Measurements from ENCODE around the gene FIBP.

Gene FIBP

GRCh38 chr11:65880027-65880426 is 8.2 kb downstream of the FIBP start:
- TF ChIP-seq, protein P1, sequence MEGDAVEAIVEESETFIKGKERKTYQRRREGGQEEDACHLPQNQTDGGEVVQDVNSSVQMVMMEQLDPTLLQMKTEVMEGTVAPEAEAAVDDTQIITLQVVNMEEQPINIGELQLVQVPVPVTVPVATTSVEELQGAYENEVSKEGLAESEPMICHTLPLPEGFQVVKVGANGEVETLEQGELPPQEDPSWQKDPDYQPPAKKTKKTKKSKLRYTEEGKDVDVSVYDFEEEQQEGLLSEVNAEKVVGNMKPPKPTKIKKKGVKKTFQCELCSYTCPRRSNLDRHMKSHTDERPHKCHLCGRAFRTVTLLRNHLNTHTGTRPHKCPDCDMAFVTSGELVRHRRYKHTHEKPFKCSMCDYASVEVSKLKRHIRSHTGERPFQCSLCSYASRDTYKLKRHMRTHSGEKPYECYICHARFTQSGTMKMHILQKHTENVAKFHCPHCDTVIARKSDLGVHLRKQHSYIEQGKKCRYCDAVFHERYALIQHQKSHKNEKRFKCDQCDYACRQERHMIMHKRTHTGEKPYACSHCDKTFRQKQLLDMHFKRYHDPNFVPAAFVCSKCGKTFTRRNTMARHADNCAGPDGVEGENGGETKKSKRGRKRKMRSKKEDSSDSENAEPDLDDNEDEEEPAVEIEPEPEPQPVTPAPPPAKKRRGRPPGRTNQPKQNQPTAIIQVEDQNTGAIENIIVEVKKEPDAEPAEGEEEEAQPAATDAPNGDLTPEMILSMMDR (conservative IDR thresholded peaks at IDR 0.05; ENCODE audit: low read depth, low read length): no peak
- H3K79me2 ChIP-seq (ENCODE audit: insufficient read depth, low read depth): no peaks in the 10 kb centered on the region
- H2AFZ ChIP-seq (ENCODE audit: low read depth): no peak overlapping the region
- H3K27me3 ChIP-seq (ENCODE audit: insufficient read depth, low read depth): no peaks in the 10 kb centered on the region
- no peak overlapping the region for H3K9ac ChIP-seq
- H3K4me1 ChIP-seq (ENCODE audit: low read depth, poor library complexity, severe bottlenecking): peaks cover 9% of the 10 kb centered on the region
- no peak overlapping the region for H3K4me3 ChIP-seq (IDR thresholded peaks at IDR 0.05; ENCODE audit: insufficient read depth, low read depth, low read length)
- no peak overlapping the region for H3K27ac ChIP-seq
- H4K20me1 ChIP-seq (ENCODE audit: insufficient read depth): no peaks in the 10 kb centered on the region
- H3K36me3 ChIP-seq (ENCODE audit: insufficient read depth): no peaks in the 10 kb centered on the region
- H3K4me2 ChIP-seq: no peak overlapping the region

GRCh38 chr11:65879617-65880016 is 8.7 kb downstream of the FIBP start, which contains the start of gene CTSW:
Gene CTSW, plus strand, starts transcription at chr11:65879837. Its CDS starts 18 bp downstream, at chr11:65879855.
- TF ChIP-seq, protein P1 (conservative IDR thresholded peaks at IDR 0.05; ENCODE audit: low read depth, low read length): no peak
- Histone ChIP-seq H3K36me3 (ENCODE audit: insufficient read depth) (no peaks in the 10 kb centered on the region), H3K27me3 (ENCODE audit: insufficient read depth, low read depth) (no peaks in the 10 kb centered on the region), H4K20me1 (ENCODE audit: insufficient read depth) (no peaks in the 10 kb centered on the region), H2AFZ (ENCODE audit: low read depth) (no peak within 1 kb of the TSS), H3K27ac (no peak within 1 kb of the TSS), H3K9ac (no peak within 1 kb of the TSS), H3K4me2 (no peak within 1 kb of the TSS), H3K4me3 (IDR thresholded peaks at IDR 0.05; ENCODE audit: insufficient read depth, low read depth, low read length) (no peak within 1 kb of the TSS), H3K4me1 (ENCODE audit: low read depth, poor library complexity, severe bottlenecking) (peaks cover 5% of the 10 kb centered on the region), H3K79me2 (ENCODE audit: insufficient read depth, low read depth) (no peaks in the 10 kb centered on the region)

GRCh38 chr11:65873318-65874156 is 14.7 kb downstream of the FIBP start:
- peak overlapping the region; percentile 47; the same call in 1 of the 2 replicates for H3K9ac ChIP-seq
- no peaks in the 10 kb centered on the region for H3K79me2 ChIP-seq (ENCODE audit: insufficient read depth, low read depth)
- no peak overlapping the region for H3K4me3 ChIP-seq (IDR thresholded peaks at IDR 0.05; ENCODE audit: insufficient read depth, low read depth, low read length)
- no peaks in the 10 kb centered on the region for H3K36me3 ChIP-seq (ENCODE audit: insufficient read depth)
- peak overlapping the region; percentile 95 for H3K4me2 ChIP-seq
- H3K4me1 ChIP-seq (ENCODE audit: low read depth, poor library complexity, severe bottlenecking): peaks cover 13% of the 10 kb centered on the region
- TF ChIP-seq, protein P1 (conservative IDR thresholded peaks at IDR 0.05; ENCODE audit: low read depth, low read length): no peak
- no peaks in the 10 kb centered on the region for H3K27me3 ChIP-seq (ENCODE audit: insufficient read depth, low read depth)
- H2AFZ ChIP-seq (ENCODE audit: low read depth): peak overlapping the region; percentile 91
- H4K20me1 ChIP-seq (ENCODE audit: insufficient read depth): no peaks in the 10 kb centered on the region
- no peak overlapping the region; the same call in 1 of the 2 replicates for H3K27ac ChIP-seq

DNA sequence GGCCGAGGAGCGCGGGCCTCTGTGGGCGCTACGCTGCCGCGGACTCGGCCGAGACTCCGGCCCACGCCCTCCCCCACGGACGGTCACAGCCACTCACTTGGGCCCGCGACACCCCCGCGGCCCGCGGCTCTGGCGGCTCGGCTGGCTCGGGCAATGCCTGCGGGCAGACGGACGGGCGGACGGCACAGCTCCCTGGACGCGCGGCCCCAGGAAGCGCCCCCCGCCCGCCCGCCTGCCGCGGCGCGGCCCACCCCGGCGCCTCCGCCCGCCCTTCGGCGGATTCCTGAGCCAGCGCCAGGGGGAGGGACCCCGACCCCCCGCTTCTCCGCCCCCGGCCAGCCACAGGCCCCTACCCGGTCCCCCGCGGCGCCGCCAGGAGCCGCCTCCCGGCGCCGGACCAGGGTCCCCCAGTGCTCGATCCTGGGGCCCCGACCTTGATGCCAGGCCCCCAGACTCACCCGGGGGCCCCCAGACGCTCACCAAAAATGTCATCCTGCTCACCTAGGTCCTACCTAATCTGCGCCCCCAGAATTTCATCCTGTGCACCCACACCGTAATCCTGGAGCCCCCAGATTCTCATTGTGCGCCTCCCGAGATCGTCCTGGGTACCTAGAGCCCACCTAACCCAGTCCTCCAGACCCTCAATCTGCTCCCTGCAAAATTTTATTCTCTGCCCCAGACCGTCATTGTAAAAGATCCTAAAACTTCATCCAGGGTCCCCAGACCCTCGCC is 15.5 kb downstream of the FIBP start, which contains the start of gene EFEMP2:
Gene EFEMP2 (minus strand): TSS at position 215 of the 732 bp plus-strand sequence. CDS start 446 bp downstream, outside the sequence.
- TF ChIP-seq, protein P1 (conservative IDR thresholded peaks at IDR 0.05; ENCODE audit: low read depth, low read length): no peak
- no peaks in the 10 kb centered on the region for H3K27me3 ChIP-seq (ENCODE audit: insufficient read depth, low read depth)
- H3K79me2 ChIP-seq (ENCODE audit: insufficient read depth, low read depth): no peaks in the 10 kb centered on the region
- no peaks in the 10 kb centered on the region for H4K20me1 ChIP-seq (ENCODE audit: insufficient read depth)
- peak within 1 kb of the TSS; percentile 91 for H2AFZ ChIP-seq (ENCODE audit: low read depth)
- peak within 1 kb of the TSS; percentile 47; the same call in 1 of the 2 replicates for H3K9ac ChIP-seq
- peaks cover 13% of the 10 kb centered on the region for H3K4me1 ChIP-seq (ENCODE audit: low read depth, poor library complexity, severe bottlenecking)
- no peak within 1 kb of the TSS for H3K27ac ChIP-seq
- no peak within 1 kb of the TSS for H3K4me3 ChIP-seq (IDR thresholded peaks at IDR 0.05; ENCODE audit: insufficient read depth, low read depth, low read length)
- peak within 1 kb of the TSS; percentile 95 for H3K4me2 ChIP-seq
- H3K36me3 ChIP-seq (ENCODE audit: insufficient read depth): no peaks in the 10 kb centered on the region

All from KMS-11 (cell line).